K562 (cell line): Measurements from ENCODE around the gene PREX1. TPM values are rescaled to one million over a fixed set of nuclear protein-coding genes. Genes with fewer than 3 reads are reported as not detected.

Experiments used
- ATAC-seq: fragments of 200-7000 bp; cut with Tn5 transposase; 3 replicates; pipeline ENCODE4 v1.9.1; 2020; ENCODE audit warnings: moderate library complexity
- BruUV-seq: library from RNA; stranded (reverse); fragments of 400-500 nt; replicated peaks from 2 replicates; lab custom pipeline; 2021; lab: Mats Ljungman, UMichigan
- CTCF ChIA-PET: fragments of 300-600 bp; formaldehyde crosslinking; extraction: SDS; loops from one replicate; lab custom pipeline; 2021; ENCODE audit warnings: low intra/inter-chr PET ratio; lab: Yijun Ruan, JAX
- POLR2A ChIA-PET: fragments of 300-600, 350-650 bp; sonication (Branson Sonifier 250); formaldehyde crosslinking; extraction: SDS; loops from one replicate; lab custom pipeline; 2021; ENCODE audit warnings: antibody characterized with exemption, inconsistent platforms; lab: Yijun Ruan, JAX
- DNase-seq, 4 experiments: peaks; one replicate each; pipeline versions ENCODE4 v3.0.0 to v3.0.0-alpha.2; 2011 to 2018; ENCODE audit warnings: low spot score in 3 of 4, mixed read lengths in 3 of 4; ENCODE audit errors: extremely low read depth in 1 of 4
- FAIRE-seq: peaks from 2 replicates; lab custom pipeline; 2011; peaks lifted over from hg19 to GRCh38; lab: Jason Lieb, UNC
- H2AFZ ChIP-seq: 2 replicates; pipeline ENCODE4 v1.6.0; 2011; ENCODE audit warnings: low read depth, low read length, control low read depth, inconsistent platforms
- H3K27ac ChIP-seq: fragments of 200-600 bp; 3 replicates; pipeline ENCODE4 v1.8.0; 2011; ENCODE audit warnings: low read depth, mild to moderate bottlenecking, control low read depth, inconsistent platforms, low read length, moderate library complexity, mixed read lengths; ENCODE audit errors: extremely low read depth
- H3K27me3 ChIP-seq, 2 experiments: fragments of 300-600 bp in 1 of 2; 2 replicates in 1 of 2; 3 replicates in 1 of 2; pipeline versions ENCODE4 v1.6.0 to v1.8.0; 2011; ENCODE audit warnings: inconsistent platforms in 2 of 2, low read length in 2 of 2, mild to moderate bottlenecking in 1 of 2, mixed read lengths in 1 of 2, moderate library complexity in 1 of 2; ENCODE audit not compliant: control insufficient read depth in 2 of 2, insufficient read depth in 2 of 2
- H3K36me3 ChIP-seq: fragments of 300-600 bp; 3 replicates; pipeline ENCODE4 v1.8.0; 2011; ENCODE audit warnings: mild to moderate bottlenecking, low read length, inconsistent platforms; ENCODE audit not compliant: control insufficient read depth, insufficient read depth
- H3K4me1 ChIP-seq, 2 experiments: fragments of 200-600 bp in 1 of 2; replicated peaks in 1 of 2; 2 replicates in 1 of 2; 3 replicates in 1 of 2; pipeline versions ENCODE4 v1.5.1 to v1.8.0; 2011; ENCODE audit warnings: inconsistent platforms in 2 of 2, low read length in 2 of 2, mild to moderate bottlenecking in 1 of 2, mixed read lengths in 1 of 2, moderate library complexity in 1 of 2; ENCODE audit not compliant: control insufficient read depth in 2 of 2, insufficient read depth in 2 of 2
- H3K4me2 ChIP-seq: 2 replicates; pipeline ENCODE4 v1.6.1; 2011; ENCODE audit warnings: low read length, control low read depth, inconsistent platforms, mixed read lengths; ENCODE audit not compliant: insufficient read depth
- H3K4me3 ChIP-seq: fragments of 200-600 bp; sonication (generic), shearing (Covaris generic); 2 replicates; pipeline ENCODE4 v1.5.1; 2016; ENCODE audit warnings: control low read depth, inconsistent platforms
- H3K79me2 ChIP-seq: fragments of 200-600 bp; 3 replicates; pipeline ENCODE4 v1.8.0; 2011; ENCODE audit warnings: low read length, inconsistent platforms; ENCODE audit not compliant: control insufficient read depth, insufficient read depth
- H3K9ac ChIP-seq, 2 experiments: 2 replicates each; pipeline versions ENCODE4 v1.6.0 to v1.6.1; 2011; ENCODE audit warnings: low read depth in 2 of 2, low read length in 2 of 2, control low read depth in 1 of 2, inconsistent platforms in 1 of 2, mild to moderate bottlenecking in 1 of 2, mixed read lengths in 1 of 2; ENCODE audit not compliant: insufficient read depth in 1 of 2
- H3K9me1 ChIP-seq: one replicate; pipeline ENCODE4 v1.6.0; 2011; ENCODE audit warnings: inconsistent platforms, mild to moderate bottlenecking, low read length, moderate library complexity; ENCODE audit not compliant: control insufficient read depth, insufficient read depth
- H3K9me3 ChIP-seq: replicated peaks from 2 replicates; pipeline ENCODE4 v1.5.1; 2011; ENCODE audit warnings: low read depth, low read length, inconsistent platforms; ENCODE audit not compliant: control insufficient read depth, insufficient read depth
- H4K20me1 ChIP-seq: replicated peaks from 2 replicates; pipeline ENCODE4 v1.6.1; 2011; ENCODE audit warnings: low read length, inconsistent platforms, mixed read lengths; ENCODE audit not compliant: control insufficient read depth, insufficient read depth
- ATF3 ChIP-seq, 2 experiments: fragments of 450-650 bp in 1 of 2; sonication (generic) in 1 of 2; formaldehyde crosslinking in 1 of 2; IDR thresholded peaks in 1 of 2; conservative IDR thresholded peaks in 1 of 2; 2 replicates each; pipeline versions ENCODE4 v1.6.1 to v1.8.1; 2016 to 2023; ENCODE audit warnings: mild to moderate bottlenecking in 2 of 2, moderate library complexity in 2 of 2, inconsistent platforms in 1 of 2, missing genetic modification reagents in 1 of 2
- BDP1 ChIP-seq: IDR thresholded peaks from 3 replicates; pipeline ENCODE4 v1.6.1; 2011; ENCODE audit not compliant: insufficient read length, insufficient read depth
- CBFA2T2 ChIP-seq: fragments of 450-650 bp; conservative IDR thresholded peaks from 2 replicates; pipeline ENCODE4 v1.6.1; 2017; ENCODE audit warnings: mild to moderate bottlenecking
- DPF2 ChIP-seq: fragments of 450-650 bp; IDR thresholded peaks from 2 replicates; pipeline ENCODE4 v1.6.1; 2016
- ETV1 ChIP-seq: fragments of 450-650 bp; conservative IDR thresholded peaks from 2 replicates; pipeline ENCODE4 v1.6.1; 2016; ENCODE audit warnings: missing genetic modification characterization, control low read depth, low read depth, missing compliant biosample characterization
- HDAC2 ChIP-seq: fragments of 450-650 bp; IDR thresholded peaks from 2 replicates; pipeline ENCODE4 v1.6.1; 2016; ENCODE audit warnings: mild to moderate bottlenecking
- HDAC3 ChIP-seq: fragments of 450-650 bp; IDR thresholded peaks from 2 replicates; pipeline ENCODE4 v1.6.1; 2018; ENCODE audit warnings: borderline replicate concordance, mild to moderate bottlenecking, moderate library complexity; ENCODE audit not compliant: partially characterized antibody
- HES1 ChIP-seq: fragments of 450-650 bp; IDR thresholded peaks from 2 replicates; pipeline ENCODE4 v1.6.1; 2016; ENCODE audit warnings: low read depth, mild to moderate bottlenecking, moderate library complexity
- KDM1A ChIP-seq, 2 experiments: fragments of 450-650 bp; IDR thresholded peaks; 2 replicates each; pipeline ENCODE4 v1.6.1; 2016; ENCODE audit warnings: mild to moderate bottlenecking in 2 of 2
- MEIS2 ChIP-seq: fragments of 450-650 bp; IDR thresholded peaks from 2 replicates; pipeline ENCODE4 v1.6.1; 2014; ENCODE audit warnings: mild to moderate bottlenecking; ENCODE audit not compliant: partially characterized antibody
- NONO ChIP-seq, 2 experiments: fragments of 200-400 bp in 1 of 2; fragments of 450-650 bp in 1 of 2; formaldehyde crosslinking in 1 of 2; IDR thresholded peaks; 2 replicates each; pipeline ENCODE4 v1.6.1; 2017; ENCODE audit warnings: low read depth in 2 of 2, mild to moderate bottlenecking in 2 of 2, moderate library complexity in 2 of 2, low read length in 1 of 2
- SOX6 ChIP-seq: fragments of 450-650 bp; IDR thresholded peaks from 2 replicates; pipeline ENCODE4 v1.6.1; 2014; ENCODE audit warnings: mild to moderate bottlenecking
- TAL1 ChIP-seq: fragments of 450-650 bp; IDR thresholded peaks from 2 replicates; pipeline ENCODE4 v1.6.1; 2016; ENCODE audit warnings: mild to moderate bottlenecking
- ZBTB11 ChIP-seq, 3 experiments: fragments of 200-800 bp in 1 of 3; fragments of 250-450 bp in 1 of 3; fragments of 450-650 bp in 1 of 3; sonication (Bioruptor Pico) in 1 of 3; sonication (Bioruptor generic) in 1 of 3; formaldehyde crosslinking in 1 of 3; IDR thresholded peaks; 2 replicates each; pipeline versions ENCODE4 v1.6.1 to v1.8.0; 2016 to 2022; ENCODE audit warnings: mild to moderate bottlenecking in 2 of 3, missing genetic modification characterization in 2 of 3, missing compliant biosample characterization in 1 of 3, moderate library complexity in 1 of 3
- ZNF232 ChIP-seq: sonication (generic); formaldehyde crosslinking; IDR thresholded peaks from 2 replicates; pipeline ENCODE4 v1.8.0; 2022; ENCODE audit warnings: mild to moderate bottlenecking, missing genetic modification reagents
- WGBS: fragments of 100-300 bp; shearing (Covaris generic); methylation state at CpG from one replicate; pipeline ENCODE4 v1.1.6; 2016; ENCODE audit warnings: low coverage, mixed read lengths; ENCODE audit not compliant: insufficient coverage; ENCODE audit errors: missing lambda C conversion rate; 5-methylcytosine and 5-hydroxymethylcytosine counted together
- in situ Hi-C: fragments of 300-500 bp; cut with MboI; formaldehyde crosslinking; loops from 4 replicates; pipeline ENCODE4 v1.15.0; 2018; ENCODE audit warnings: inconsistent platforms, mixed read lengths
- intact Hi-C: fragments of 100-400 bp; cut with micrococcal nuclease; formaldehyde crosslinking; loops from 2 replicates; pipeline ENCODE4 v1.14.2; 2022
- polyA plus RNA-seq, 8 experiments: library from polyadenylated mRNA; depleted of rRNA in 4 of 8; stranded (reverse) in 5 of 8; unstranded in 3 of 8; fragments of >200 nt; fragmentation: Nextera tagmentation in 2 of 8; fragmentation: Illumina TruSeq in 1 of 8; extraction: Ambion mirVana in 2 of 8; extraction: Trizol in 1 of 8; gene quantifications; 2 replicates each; pipeline versions ENCODE4 v1.2.1 to v1.2.3, GENCODE V29; 2011 to 2014; ENCODE audit warnings: inconsistent platforms in 1 of 8, missing spikeins in 1 of 8
- total RNA-seq, 7 experiments: library from RNA; depleted of rRNA in 6 of 7; stranded (reverse); fragments of >200 nt in 6 of 7; fragmentation: Illumina TruSeq in 2 of 7; extraction: Trizol in 2 of 7; gene quantifications; 2 replicates each; pipeline versions ENCODE4 v1.2.1 to v1.2.3, GENCODE V29; 2011 to 2021; ENCODE audit warnings: low replicate concordance in 1 of 7

Gene PREX1
- total and polyA plus RNA-seq, 9 of the 15 experiments (the other 6 are each of a cell fraction or from before 2014, with no cell fraction given) = 0.37 to 10.4 (median 4.8) TPM

- no peak for TF ChIP-seq HES1
- TF ChIP-seq ZBTB11 (CRISPR knock-in tag; IDR thresholded peaks at IDR 0.05) = peak in 1 of 3 experiments; percentile 63; a peak in 1 of 6 replicates
- TF ChIP-seq, all 486 proteins: peak for 5
These were observed 37.0 kb upstream of the PREX1 start (continued) for GRCh38 chr20:48864738-48865318.

GRCh38 chr20:48864254-48864653 lies 36.5 kb upstream of the PREX1 start:
- H3K36me3 ChIP-seq = no peaks in the 10 kb centered on the region
- H3K79me2 ChIP-seq = no peaks in the 10 kb centered on the region
- DNase-seq (peak in 1 of 4 experiments; percentile 29), ATAC-seq (peak; percentile 37; the same call in 2 of the 3 replicates), FAIRE-seq (no peak)
- intact Hi-C loops (no loop called here), in situ Hi-C loops (no loop called here)
- H3K27me3 ChIP-seq = no peaks in the 10 kb centered on the region
- no TSS peak for BruUV-seq
- no peak overlapping the region for H3K9ac ChIP-seq
- H4K20me1 ChIP-seq = no peaks in the 10 kb centered on the region; the same call in 1 of the 2 replicates
- ChIA-PET CTCF (no interaction called here), POLR2A (interaction anchor here (0.7 to 1.0 kb wide), 2 partner anchors 11 to 13 kb away, joined by 3 to 4 read pairs; no protein-coding TSS in a partner anchor)
- no peak overlapping the region for H3K27ac ChIP-seq
- H3K4me1 ChIP-seq = peaks cover 3 to 5% of the 10 kb centered on the region in 2 experiments; a peak in 3 of 5 replicates
- H3K9me1 ChIP-seq = no peaks in the 10 kb centered on the region
- H3K9me3 ChIP-seq = no peaks in the 10 kb centered on the region
- no peak overlapping the region for H2AFZ ChIP-seq
- H3K4me2 ChIP-seq = no peak overlapping the region
- H3K4me3 ChIP-seq = no peak overlapping the region
- WGBS = 8% methylated on average over 5 of the region's 5 CpGs
- TF ChIP-seq ETV1 = no peak
- no peak for TF ChIP-seq ZNF232
- TF ChIP-seq TAL1 = peak; percentile 44
- peak; percentile 79 to 86 for TF ChIP-seq KDM1A (IDR thresholded peaks at IDR 0.05)
- no peak for TF ChIP-seq BDP1
- TF ChIP-seq HDAC2 = no peak
- TF ChIP-seq ATF3 (IDR thresholded peaks at IDR 0.05) = no peak
- no peak for TF ChIP-seq ATF3 (CRISPR knock-in tag; conservative IDR thresholded peaks at IDR 0.05)
- TF ChIP-seq MEIS2 = peak; percentile 76
- no peak for TF ChIP-seq NONO (IDR thresholded peaks at IDR 0.05; ENCODE audit: low read depth in 2 of 2, low read length in 1 of 2)
- 0 out of 2 replicates have a peak, but pooled peaks have one; percentile 19 for TF ChIP-seq SOX6
- 0 out of 2 replicates have a peak, but pooled peaks have one; percentile 24 for TF ChIP-seq DPF2
- no peak for TF ChIP-seq HDAC3
- peak; percentile 36; the same call in 1 of the 2 replicates for TF ChIP-seq CBFA2T2
